GM21825 (cell line): ENCODE measurements around the gene SIK1.
"Not testable (repeated sequence)": the region's sequence is repeated elsewhere in the genome, so short reads cannot be mapped to it uniquely, and the experiment has no call there.

Experiments
- ATAC-seq: cut with Tn5 transposase; IDR thresholded peaks from one replicate; pipeline ENCODE4 v1.9.1; 2021; ENCODE audit warnings: mild to moderate bottlenecking, moderate library complexity; ENCODE audit not compliant: unreplicated experiment

The SIK1 gene

DNA sequence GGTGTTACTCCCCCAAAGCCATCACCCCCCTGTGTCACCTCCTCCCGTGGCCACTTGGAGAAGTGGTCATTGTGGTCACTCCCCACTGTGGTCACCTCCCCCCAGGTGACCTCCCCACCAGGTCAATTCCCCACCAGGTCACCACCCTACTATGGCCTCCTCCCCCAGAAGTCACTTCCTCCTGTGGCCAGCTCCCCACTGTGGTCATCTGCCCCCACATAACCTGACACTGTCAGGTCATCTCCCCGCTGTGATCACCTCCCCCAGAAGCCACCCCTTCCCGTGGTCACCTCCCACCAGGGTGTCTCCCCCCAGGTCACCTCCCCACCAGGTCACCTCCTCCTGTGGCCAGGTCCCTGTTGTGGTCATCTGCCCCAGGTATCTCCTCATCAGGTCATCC lies 28.9 kb downstream of the SIK1 start:
- ATAC-seq, result not testable (repeated sequence)

DNA sequence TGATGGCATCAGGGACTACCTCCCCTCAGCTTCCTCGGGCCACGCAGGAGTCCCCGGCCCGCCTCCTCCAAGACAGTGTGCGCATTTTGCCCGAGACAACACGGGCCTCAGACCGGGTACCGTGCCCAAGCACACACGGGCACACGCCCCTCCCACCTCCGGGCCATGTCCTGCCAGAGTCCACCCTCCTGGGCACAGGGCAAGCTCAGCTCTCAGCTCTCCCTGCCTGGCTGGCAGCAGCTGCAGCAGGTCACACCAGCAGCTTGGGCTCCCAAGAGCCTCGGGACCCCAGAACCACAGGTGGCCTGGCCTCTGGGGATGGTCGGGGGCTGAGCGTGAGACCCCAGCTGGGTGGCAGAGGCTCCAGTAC lies 29.5 kb downstream of the SIK1 start:
- ATAC-seq, result not testable (repeated sequence)

DNA sequence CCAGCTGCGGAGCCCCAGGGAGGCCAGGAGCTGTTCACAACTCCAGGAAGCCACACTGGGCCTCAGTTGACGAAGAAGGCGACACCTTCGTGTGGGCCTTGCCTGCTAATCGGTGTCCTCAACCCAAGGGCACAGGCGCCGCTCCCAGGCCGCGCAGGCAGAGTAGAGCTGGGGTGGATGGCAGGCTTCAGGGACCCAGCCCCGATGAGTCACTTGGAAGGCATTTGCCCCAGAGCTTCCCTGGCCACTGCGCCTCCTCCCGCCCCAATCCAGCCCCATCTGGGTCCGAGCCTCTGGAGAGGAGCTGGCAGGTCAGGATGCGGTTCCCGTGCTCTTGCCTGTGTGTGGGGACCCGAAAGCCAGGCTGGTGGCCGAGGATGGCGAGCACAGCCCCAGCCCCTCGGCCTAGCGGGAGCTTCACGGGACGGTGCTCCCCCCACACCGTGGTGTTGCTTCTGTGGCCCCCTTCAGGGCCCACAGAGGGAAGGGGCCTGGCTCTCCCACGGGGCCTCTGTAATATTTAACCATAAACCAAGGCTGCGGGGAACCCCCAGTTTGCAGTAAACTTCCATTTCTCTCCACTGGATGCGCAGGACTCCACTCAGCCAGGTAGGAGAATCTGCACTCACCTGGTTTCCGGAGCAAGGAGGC lies 30.0 kb downstream of the SIK1 start:
- ATAC-seq, result not testable (repeated sequence)

DNA sequence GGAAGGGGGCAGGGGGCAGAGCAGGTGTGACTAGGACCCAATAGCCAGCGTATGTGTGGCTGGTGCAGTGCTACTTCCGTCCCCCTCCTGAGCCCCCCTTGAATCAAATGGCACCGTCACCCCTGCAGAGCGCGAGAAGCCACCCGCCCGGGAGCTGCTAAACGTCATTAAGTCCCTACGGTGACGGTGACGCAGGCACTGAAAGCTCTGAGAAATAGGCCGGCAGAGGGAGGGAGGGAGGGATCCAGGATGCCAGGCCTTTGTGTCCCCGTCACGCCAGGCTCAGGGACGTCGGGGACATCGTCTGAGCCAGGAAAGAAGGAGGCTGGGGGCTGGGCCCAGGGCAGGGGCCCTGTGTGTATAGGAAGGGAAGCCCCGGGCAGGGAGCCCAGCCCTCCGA lies 43.6 kb downstream of the SIK1 start:
- not testable (repeated sequence) for ATAC-seq

DNA sequence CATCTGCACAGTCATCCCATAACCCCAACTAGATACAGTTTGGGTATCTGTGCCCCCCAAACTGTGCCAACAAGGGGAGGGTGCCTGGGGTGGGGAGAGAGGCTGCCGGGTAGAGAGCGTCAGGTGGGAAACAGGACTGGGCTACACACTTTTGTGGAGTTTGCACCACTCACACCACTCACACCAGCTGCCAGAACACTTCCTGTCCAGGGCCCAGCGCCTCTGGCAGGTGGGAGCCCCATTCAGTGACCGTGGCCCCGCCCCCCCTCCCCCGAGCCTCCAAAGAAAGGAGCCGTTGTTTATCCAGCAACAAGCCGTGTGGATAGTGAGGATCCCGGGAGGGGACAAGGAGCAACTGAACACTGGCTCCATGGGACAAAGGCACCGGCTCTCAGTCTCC lies 44.0 kb downstream of the SIK1 start:
- not testable (repeated sequence) for ATAC-seq

DNA sequence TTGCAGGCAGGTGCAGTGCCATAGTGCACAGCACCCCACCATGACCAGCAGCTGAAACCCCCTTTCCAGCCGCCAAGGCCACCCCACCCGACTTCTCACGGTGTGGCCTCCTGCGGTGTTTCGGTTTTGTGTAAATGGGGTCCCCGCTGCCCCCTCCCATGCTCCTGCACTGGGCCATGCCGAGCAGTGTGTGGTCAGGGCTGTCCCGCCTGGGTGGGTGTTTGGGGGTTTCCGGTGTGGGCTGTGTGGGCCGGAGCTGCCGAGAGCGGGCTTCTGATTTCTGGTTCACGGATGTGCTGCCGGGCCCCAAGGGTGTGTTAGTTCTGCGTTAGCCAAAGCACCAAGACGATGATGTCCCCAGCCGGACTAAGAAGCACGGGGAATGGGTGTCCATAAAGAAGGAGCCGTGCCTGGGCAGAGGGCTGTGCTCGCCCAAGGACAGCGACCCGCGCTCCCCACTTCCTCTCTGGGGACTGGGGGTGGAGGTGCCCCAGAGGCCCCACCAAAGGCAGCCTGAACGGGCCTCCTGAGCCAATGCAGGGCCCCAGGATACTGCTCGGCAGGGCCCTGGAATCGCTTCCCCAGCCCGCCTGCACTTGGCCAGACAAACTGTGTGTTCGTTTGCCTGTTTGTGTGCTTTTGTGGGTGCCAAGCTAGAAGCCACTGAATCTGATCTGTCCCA lies 45.9 kb downstream of the SIK1 start:
- ATAC-seq, result not testable (repeated sequence)

DNA sequence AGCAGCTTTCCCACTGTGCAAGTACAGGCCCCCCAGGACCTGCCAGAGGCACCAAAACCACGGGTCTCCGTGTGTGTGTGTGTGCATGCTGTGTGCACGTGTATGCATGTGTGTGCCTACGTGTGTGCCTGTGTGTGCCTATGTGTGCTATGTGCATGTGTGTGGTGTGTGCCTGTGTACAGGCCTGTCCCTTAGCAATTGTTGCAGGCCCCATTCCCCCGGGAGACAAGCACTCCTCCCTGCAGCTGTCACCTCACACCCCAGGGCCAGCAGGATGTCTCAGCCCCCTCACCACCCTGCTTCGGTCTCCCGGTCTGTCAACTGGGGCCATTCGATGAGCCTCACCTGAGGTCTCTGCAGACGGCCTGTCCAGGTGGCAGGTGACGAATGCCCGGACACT lies 46.6 kb downstream of the SIK1 start:
- not testable (repeated sequence) for ATAC-seq

DNA sequence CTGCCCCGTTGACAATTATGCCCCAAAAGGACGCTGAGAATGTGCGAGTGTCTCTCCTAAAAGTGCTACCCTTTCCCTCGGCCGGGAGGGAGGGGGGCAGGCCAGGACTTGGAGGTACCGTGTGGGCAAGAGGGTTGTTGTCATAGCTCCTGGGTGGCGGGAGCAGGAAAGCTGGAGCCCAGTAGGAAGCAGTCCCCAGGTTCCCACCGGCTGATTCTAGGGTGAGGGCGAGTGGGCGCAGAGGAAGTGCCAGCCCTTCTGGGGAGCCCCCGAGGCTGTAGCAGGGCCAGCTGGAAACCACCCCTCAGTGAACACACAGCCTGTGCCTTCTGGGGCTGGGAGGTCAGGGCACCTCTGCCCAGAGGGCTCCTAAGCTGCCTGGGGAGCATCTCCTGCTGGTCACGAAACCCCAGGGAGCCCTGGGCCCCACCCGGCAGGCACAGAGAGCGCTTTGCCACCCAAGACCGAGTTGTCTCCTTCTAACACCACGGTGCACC lies 47.3 kb downstream of the SIK1 start:
- ATAC-seq, result not testable (repeated sequence)

DNA sequence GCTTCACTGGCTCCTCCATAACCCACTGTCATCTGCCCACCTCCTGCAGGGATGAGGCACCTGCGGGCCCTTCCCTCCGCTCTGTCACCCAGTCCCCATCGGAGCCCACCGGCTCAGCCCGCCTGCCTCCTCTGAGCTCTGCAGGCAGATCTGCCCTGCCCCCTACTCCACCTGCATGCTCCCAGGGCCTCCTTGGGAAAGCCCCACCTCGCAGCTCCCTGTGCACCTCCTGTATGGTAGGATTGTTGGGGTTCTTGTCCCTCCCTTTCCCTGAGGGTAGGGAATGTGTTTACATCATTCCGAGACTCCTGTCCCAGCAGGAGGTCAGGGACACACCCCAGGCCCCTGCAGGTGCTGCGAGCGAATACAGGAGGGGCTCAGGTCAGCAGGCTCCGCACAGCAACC lies 50.5 kb downstream of the SIK1 start:
- no peak for ATAC-seq

DNA sequence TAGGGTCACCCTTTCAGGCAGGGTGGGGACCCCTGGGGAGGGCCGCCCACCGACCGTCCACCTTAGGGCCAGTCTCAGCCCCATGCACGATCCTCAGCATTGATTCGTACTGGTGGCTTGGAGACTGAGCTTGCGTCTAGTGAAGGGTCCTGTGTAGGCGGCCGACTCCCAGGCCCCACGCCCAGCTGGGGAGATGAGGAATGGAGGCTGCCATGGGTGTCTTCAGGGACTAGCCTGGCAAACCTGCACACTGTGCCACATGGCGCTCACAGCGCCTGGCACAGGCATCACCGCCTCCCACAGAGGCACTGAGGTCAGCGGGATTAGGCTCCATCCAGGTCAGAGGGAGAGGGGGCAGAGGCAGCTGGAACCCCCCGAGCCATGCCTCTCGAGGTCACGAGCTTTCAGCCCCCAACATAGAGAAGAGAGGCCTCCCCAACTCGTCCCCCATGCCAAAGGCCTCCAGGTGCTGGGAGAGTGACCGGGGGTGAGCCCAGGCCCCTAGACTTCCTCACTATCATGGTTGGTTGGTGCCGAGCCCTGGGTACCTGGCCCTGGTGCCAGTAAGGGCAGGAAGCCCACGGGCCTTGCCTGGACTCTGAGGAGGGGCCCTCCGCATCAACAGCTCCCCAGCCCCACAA lies 51.0 kb downstream of the SIK1 start:
- no peak for ATAC-seq

DNA sequence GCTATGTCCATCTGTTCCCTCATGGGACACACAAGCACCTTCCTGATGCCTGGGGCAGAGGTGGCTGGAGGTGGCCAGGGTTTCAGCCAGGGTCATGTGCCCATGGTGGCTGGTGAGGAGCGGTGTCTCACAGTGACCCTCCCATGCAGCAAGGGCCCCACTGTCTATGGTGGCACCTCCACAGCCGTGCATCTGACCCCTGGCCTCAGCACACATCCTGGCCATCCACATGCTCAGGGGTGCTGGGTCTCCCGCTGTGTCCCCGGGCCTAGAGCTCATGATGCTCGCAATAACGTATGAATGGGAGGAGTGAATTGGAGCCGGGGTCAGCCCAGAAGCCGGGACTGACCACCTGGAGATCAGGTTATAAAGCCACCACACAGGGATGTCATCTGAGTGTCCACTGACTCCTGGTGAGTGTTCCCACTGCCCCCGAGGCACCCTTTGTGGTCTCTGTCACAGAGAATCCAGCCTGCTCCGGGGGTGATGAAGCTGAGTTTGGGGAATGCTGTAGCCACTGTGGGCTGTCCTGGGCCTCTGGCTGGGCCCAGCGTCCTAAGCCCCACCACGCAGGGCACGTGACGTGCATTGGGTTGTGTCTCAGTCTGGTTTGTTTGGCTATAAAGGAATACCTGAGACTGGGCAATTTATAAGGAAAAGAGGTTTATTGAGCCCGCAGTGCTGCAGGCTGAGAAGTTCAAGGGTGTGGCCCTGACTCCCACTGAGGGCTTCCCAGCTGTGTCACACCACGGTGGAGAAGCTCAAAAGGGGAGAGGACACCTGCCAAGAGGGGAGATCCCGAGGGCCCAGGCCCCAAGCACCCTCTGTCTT lies 51.7 kb downstream of the SIK1 start:
- ATAC-seq, result no peak

DNA sequence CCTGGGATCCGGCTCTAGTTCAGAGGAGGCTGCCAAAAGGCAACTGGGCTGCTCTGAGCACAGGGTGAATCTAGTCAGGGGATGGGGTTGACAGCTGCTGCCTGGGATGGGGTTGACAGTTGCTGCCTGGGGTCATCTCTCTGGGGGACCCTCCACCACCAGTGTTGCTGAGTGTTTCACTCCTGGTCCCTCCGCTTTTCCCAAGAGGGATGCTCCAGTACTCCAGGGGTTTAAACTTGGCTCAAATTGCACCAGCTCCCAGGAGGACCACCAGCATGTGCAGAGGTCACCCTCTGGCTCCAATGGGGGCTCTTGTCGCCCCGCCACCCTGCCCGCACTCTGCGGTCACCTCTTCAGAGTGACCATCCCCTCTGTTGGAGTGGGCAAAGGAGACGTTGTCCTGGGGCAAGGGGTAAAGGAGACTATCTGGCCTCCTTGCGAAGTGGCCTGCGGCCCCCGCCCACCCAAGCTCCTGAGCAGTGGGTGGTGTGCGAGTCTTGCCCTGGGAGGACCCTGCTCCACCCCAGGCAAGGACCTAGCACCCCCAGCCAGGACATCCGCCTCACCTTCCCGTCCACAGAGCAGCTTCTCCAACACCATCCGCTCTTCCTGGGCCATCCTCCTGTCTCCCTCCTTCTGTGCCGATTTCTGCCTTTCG lies 52.6 kb downstream of the SIK1 start:
- no peak for ATAC-seq

DNA sequence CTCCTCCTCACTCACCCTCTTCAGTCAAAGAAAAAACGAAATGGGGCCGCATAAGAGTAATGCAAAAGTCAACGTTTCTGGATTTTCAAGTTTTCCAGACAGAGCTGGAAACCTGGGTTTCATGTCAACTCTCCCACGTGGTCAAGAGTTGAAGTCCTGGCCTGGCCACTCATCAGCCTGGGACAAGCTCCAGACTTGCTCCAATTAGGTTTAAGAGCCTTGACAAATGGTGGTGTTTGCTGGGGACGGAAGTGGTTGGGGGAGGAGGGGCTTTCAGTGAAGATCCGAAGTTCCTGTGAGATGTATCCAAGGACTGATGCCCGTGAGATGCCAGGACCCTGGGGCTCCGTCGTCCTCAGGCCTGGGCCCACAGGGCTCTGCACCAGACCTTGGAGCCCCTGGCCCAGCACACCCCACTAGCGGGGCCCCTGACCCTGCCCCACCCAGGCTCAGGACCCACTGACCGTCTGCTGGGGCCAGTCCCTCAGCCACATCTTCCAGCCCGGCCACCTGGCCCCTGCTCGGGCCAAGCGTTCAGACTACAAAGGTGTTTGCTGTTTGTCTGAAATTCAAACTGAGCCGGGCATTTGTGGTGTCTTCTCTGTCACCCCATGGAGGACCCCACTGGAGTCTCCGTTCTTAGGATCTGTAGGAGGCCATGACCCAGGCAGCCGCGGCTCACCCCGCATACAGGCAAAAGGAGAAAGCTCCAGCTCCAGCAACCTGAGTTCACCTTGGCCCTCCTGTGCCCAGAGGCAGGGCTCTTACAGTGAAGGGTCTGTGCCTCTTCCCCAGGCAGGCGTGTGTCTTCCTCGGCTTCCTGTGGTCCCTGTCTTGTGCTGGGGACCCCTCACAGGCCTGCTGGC lies 53.3 kb downstream of the SIK1 start:
- ATAC-seq, result no peak

DNA sequence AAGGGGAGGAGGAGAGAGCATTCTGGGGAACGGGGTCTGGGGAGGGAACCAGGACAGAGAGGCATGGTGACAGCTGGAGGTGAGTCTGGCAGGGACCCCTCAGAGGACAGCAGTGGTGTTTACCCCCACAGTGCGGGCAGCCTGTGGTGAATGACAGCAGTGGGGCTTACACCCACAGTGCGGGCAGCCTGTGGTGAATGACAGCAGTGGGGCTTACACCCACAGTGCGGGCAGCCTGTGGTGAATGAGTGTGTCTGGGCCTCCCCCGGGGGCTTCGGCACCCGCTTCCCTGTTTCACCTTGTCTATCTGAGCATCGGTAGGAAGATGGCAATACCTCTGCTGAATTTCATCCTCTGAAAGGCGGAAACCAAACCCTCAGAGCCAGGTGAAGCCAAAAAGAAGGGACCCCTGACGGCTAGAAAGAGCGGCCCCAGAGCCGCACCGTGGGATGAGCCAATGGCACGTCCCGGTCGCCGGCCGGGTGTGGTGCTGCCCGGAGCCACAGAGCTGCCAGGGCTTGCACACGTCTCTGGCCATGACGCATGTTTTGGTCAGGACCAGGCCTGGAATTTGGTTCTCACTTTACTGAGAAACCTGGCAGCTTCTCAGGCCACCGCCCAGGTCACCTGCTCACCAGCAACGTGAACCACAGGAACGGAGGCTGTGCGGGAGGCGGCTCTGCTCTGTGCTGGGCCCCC lies 54.1 kb downstream of the SIK1 start:
- no peak for ATAC-seq

DNA sequence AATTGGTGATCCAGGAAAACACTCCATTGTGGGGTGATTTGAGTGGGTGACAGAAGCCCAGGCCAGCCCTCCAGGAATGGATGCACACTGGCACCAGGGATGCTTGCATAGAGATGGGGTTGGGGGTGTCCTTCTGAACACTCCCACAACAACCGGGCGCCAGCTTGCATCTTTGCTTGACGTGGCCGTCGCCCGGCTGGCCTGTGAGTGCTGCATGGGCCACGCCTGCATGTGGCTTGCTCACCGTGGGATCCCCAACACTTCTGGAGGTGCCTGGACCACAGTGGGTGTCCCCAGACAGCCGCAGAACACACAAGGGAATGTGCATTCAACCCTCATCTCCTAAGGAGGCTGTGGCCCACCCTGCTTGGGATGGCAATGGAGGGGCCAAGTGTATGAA lies 55.1 kb downstream of the SIK1 start:
- ATAC-seq, result no peak

DNA sequence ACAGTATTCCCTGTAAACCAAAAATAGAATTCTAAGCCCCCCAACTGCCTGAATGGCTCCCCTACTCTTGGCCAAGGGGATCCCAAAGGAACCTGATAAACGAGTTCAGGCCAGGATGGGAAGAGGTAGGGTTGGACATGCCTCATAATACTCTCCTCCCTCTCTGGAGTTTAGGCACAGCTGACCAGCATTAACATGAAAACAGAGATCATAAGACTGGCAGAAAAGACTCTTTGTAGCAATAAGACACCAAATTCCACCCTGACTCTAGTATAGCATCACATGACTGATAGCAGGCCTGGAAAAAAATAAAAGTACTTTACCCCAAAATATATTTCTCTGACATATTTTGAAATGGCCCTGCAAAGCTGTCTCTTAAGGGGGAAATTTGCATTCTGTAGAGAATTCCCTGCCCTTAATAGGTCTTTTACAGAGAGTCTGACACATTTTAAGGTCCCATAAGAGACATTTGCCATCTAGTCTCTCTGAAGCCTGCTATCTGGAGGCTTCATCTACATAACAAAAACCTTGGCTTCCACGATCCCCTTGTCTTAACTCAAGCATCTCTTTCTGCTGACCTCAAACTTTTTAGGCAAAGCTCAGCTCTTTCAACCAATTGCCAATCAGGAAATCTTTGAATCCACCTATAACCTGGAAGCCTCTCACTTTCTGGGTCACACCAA lies 55.9 kb downstream of the SIK1 start:
- ATAC-seq, result no peak

DNA sequence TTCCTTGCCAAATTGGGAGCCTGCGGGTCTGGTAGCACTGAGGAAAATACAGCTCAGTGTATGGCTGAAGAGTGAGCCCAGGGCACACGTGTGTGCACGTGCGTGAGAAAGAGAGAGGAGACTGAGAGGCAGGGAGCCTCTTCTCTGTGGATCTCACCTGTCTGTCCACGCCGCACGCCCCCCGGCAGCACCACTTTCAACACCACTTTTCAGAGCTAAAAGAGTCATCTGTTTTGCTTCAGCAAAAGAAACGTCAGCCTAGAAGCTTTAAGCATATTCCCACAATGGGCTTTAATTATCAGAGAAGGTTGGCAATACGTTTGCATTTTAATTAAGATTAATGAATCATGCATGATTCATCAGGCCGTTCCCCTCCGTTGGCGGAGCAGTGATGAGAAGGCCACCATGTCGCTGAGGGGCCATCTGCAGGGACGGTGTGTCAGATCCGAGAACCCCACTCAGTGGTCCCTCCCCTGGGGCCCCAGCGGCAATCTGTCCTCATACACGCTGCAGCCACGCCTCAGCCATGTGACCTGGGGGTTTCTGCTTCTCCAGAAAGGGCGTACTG lies 56.8 kb downstream of the SIK1 start:
- ATAC-seq, result no peak

DNA sequence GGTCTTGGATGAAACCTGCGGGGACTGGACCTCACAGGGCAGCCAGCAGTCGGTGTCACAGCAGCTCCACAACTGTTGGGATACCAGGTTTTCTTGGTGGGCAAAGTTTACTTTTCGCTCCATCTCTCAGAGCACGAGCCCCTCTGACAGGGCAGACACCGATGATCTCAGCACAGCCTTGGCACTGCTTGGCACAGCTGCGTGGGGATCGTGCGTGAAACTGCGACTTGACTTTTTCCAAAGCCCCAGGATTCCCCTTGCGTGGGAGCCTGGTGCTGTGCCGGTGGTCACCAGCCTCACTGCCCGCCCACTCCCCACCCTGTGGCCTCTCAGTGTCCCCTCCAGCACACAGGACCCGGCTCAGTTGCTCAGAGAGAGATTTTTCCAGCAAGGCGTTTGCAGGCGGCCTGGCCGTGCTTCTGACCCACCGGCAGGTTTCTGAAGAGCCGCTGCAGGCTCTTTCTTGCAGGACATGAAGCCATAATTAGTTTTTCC lies 57.3 kb downstream of the SIK1 start:
- ATAC-seq, result no peak
